Transverse colon (tissue), 4 donors: ENCODE results near the gene NCKAP5.

Experiments used
- POLR2A ChIP-seq: fragments of 450-650 bp; IDR thresholded peaks from one replicate; pipeline ENCODE4 v1.6.1; 2016; ENCODE audit warnings: antibody characterized with exemption, mild to moderate bottlenecking, moderate library complexity
- POLR2AphosphoS5 ChIP-seq, 3 donors: sonication (generic); formaldehyde crosslinking; IDR thresholded peaks; one replicate each; pipeline ENCODE4 v1.6.1; 2016; ENCODE audit warnings: antibody characterized with exemption in 3 of 3
- TF ChIP-seq, protein P1 (sequence below), 5 experiments: fragments of 200-600 bp in 3 of 5; fragments of 450-650 bp in 2 of 5; sonication (generic) in 3 of 5; IDR thresholded peaks; 1 replicate in 2 of 5; 2 replicates in 3 of 5; pipeline ENCODE4 v1.5.1; 2016 to 2017; ENCODE audit warnings: antibody characterized with exemption in 5 of 5, inconsistent platforms in 3 of 5, mild to moderate bottlenecking in 2 of 5, moderate library complexity in 1 of 5

DNA sequence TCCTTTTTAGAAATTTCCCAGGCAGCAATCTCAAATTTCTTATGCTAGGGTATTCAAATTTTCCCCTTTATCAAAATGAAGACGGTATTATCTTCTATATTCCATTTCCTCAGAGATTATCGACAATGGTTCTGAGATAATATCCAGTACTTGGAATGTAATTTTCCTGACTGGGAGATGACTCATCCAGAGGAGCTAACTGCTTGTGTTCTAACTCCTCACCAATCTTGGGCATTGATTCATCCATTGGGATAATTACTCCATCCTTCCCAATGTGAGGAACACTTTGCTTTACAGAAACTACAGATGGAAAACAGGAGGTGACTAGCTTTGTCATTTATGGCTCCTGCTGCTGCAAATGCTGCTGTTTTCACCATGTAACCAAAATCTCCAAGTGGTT is 658.8 kb downstream of the NCKAP5 start:
- TF ChIP-seq, protein P1, sequence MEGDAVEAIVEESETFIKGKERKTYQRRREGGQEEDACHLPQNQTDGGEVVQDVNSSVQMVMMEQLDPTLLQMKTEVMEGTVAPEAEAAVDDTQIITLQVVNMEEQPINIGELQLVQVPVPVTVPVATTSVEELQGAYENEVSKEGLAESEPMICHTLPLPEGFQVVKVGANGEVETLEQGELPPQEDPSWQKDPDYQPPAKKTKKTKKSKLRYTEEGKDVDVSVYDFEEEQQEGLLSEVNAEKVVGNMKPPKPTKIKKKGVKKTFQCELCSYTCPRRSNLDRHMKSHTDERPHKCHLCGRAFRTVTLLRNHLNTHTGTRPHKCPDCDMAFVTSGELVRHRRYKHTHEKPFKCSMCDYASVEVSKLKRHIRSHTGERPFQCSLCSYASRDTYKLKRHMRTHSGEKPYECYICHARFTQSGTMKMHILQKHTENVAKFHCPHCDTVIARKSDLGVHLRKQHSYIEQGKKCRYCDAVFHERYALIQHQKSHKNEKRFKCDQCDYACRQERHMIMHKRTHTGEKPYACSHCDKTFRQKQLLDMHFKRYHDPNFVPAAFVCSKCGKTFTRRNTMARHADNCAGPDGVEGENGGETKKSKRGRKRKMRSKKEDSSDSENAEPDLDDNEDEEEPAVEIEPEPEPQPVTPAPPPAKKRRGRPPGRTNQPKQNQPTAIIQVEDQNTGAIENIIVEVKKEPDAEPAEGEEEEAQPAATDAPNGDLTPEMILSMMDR (IDR thresholded peaks at IDR 0.05) = no peak
- TF ChIP-seq POLR2A = no peak
- TF ChIP-seq POLR2AphosphoS5 (IDR thresholded peaks at IDR 0.05) = no peak
